ENCODE data around the gene CYP2U1. TPM values are rescaled to one million over a fixed set of nuclear protein-coding genes. Genes with fewer than 3 reads are reported as not detected.

CYP2U1 gene
- total RNA-seq, 2 donors from 2014 or later, result 0.90 to 1.3 TPM

DNA sequence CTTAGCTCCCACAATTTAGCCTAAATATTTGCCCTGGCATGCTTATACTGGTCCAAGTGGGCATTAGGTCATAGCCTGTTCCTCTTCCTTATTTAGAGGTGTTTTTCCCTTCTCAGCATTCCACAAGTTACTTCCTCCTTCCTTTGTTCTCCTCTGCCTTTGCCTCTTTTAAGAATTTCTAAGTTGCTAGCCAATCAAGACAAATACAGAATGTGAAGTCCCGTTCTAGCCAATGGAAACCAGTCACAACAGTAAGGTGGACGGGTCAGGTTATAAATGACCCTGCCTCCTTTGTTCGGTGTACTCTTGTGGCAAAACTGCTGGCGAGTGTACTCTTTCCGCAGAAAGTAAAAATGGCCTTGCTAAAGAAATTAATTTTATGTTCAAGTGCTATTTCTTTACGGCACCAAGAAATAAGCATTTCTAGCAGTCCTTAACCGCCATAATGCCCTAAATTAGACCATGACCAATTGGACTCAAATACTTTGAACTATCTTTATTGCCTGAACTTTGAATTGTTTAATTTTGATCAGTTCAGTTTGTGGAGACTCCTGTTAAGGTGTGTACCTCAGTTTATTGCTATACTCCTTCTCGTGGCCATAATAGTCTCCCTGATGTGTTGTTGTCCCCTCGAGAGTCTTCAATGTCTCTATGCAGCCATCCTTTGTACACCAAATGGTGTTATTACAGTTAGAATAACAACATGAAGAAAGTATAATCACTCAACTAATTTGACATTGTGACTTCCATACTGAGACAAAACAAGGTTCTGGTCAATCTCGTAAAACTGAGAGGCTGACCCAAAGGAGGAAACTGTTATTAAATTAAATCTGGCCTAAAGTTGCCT is 56.8 kb downstream of the CYP2U1 start:
- Mint-ChIP-seq H3K27ac (no peak overlapping the region), H3K36me3 (ENCODE audit: low read depth) (no peaks in the 10 kb centered on the region), H3K27me3 (no peaks in the 10 kb centered on the region), H3K4me3 (peak overlapping the region; percentile 92), H3K9me3 (no peaks in the 10 kb centered on the region), H3K4me1 (peaks cover 13% of the 10 kb centered on the region)
- no peak for ATAC-seq (replicated peaks)

DNA sequence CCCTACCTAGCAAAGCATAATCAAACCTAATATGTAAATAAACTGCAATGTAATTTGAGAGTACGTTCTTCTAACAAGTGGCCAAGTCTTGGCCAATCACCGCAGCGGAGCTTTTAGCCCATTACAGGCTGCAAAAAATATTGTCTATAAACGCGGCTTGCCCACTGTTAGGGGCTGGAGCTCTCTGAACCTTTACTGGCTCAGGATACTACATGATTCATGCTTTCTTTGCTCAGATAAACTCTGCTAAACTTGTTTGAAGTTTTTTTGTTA is 57.4 kb downstream of the CYP2U1 start:
- no peak for ATAC-seq (replicated peaks)
- Mint-ChIP-seq H3K4me1 (peaks cover 13% of the 10 kb centered on the region), H3K4me3 (peak overlapping the region; percentile 92), H3K27ac (no peak overlapping the region), H3K36me3 (ENCODE audit: low read depth) (no peaks in the 10 kb centered on the region), H3K9me3 (no peaks in the 10 kb centered on the region), H3K27me3 (no peaks in the 10 kb centered on the region)

DNA sequence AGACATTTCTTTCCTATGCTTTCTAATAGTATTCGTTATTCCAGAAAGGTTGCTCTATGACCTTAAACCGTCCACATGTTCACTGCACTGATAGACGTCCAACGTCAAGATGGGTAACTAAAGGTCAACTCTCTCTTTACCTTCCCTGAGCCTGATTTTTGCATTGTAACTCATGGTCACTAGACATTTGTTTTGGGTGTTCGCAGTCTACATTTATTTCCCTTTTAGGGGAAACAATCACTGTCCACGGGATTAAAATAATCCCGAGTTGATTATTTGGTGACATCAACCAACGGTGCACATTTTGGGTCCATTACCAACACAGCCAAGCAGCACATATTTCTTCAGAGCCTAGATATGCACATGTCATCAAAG is 57.8 kb downstream of the CYP2U1 start:
- H3K27me3 Mint-ChIP-seq, result no peaks in the 10 kb centered on the region
- H3K9me3 Mint-ChIP-seq, result no peaks in the 10 kb centered on the region
- H3K36me3 Mint-ChIP-seq (ENCODE audit: low read depth), result no peaks in the 10 kb centered on the region
- H3K27ac Mint-ChIP-seq, result peak overlapping the region; percentile 80
- peak; percentile 10 for ATAC-seq (replicated peaks)
- peaks cover 13% of the 10 kb centered on the region for H3K4me1 Mint-ChIP-seq
- H3K4me3 Mint-ChIP-seq, result peak overlapping the region; percentile 92

DNA sequence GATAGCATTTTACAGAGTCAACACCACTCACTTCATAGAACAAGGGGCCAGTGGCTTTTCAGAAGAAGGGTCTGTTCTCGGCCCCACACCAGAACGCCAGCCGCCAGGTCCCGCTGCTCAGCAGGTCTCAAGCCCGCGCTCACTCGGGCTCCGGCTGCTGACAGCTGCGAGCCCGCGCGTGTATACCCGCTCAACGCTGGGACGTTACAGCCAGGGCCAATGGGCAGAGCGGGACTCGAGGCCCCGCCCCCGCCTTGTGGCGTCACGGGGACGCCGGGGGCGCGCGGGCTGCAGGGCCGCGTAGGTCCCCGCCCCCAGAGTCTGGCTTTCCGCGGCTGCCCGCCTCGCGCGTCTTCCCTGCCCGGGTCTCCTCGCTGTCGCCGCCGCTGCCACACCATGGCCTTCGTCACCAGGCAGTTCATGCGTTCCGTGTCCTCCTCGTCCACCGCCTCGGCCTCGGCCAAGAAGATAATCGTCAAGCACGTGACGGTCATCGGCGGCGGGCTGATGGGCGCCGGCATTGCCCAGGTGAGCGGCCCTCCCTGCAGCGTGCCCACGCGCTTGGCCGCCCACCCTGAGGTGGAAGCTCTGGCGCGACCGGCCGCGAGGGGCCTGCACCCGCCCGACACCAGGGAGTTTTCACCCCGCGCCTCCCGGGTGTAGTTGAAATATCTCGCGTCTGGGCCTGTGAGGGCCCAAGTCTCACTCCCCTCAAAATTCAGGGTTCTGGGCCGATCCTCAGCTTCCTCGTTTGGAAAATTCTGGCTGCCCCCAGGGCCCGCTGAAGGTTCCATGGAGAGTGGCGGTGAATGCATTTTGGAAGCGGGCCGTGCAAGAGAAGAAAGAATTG is 58.4 kb downstream of the CYP2U1 start, which contains the start of gene HADH:
Gene HADH (plus strand): TSS at position 353 of the 850 bp plus-strand sequence. CDS start 44 bp downstream, at position 397.
- H3K9me3 Mint-ChIP-seq, result no peaks in the 10 kb centered on the region
- peaks cover 18% of the 10 kb centered on the region for H3K4me1 Mint-ChIP-seq
- ATAC-seq (replicated peaks), result peak; percentile 99
- H3K27me3 Mint-ChIP-seq, result no peaks in the 10 kb centered on the region
- peak within 1 kb of the TSS; percentile 92 for H3K27ac Mint-ChIP-seq
- H3K4me3 Mint-ChIP-seq, result peak within 1 kb of the TSS; percentile 92
- H3K36me3 Mint-ChIP-seq (ENCODE audit: low read depth), result no peaks in the 10 kb centered on the region

DNA sequence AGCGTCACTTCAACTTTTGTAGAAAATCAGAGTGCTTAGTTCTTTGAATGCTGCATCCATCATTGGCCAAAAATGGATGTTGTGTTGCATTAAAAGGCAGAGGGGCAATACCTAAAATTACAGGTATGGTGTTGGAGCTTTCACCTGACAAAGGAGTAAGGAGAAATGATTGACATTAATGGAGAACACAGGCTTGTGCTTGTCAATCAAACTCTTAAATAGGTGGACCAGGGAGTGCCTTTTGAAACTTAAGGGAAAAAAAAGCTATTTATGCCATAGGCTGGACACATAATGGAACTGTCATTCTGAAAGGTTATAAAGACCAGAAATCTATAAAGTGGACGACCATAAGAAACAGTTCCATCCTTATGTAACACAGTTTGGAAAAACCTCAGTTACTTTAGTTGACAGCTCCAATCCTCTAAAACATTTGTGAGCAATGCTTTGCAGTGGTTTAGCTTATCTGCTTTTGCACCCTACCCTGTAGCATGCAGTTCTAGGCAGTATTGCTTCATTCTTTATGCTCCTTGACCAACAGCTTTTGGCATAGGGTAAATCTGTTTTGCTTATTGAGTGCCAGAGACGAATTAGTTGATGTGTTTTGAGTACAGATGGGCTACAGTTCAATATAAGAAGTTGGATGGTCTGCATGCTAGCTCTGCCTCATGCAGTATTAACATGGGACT is 60.7 kb downstream of the CYP2U1 start:
- no peak for ATAC-seq (replicated peaks)
- H3K4me1 Mint-ChIP-seq, result peaks cover 26% of the 10 kb centered on the region

DNA sequence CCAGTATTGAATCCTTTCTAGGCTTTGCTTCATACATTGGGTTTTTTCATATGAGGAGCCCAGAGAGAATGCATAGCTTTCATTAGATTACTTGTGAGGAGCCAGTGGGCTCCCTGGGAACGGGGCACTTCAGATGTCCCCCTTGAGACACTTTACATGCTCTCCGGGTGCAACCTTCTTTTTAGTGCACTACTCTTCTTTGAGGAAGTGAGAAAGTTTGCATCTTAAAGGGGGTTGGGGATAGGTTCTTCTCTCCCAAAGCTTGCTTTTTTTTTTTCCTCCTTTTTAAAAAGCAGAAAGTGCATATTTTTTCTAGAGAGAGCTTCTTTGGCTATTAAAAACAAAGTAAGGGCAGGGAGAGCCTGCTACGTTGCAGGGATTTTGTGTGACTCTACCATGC is 62.6 kb downstream of the CYP2U1 start:
- peaks cover 32% of the 10 kb centered on the region for H3K4me1 Mint-ChIP-seq
- no peaks in the 10 kb centered on the region for H3K9me3 Mint-ChIP-seq
- no peaks in the 10 kb centered on the region for H3K27me3 Mint-ChIP-seq
- ATAC-seq (replicated peaks), result no peak
- H3K27ac Mint-ChIP-seq, result no peak overlapping the region
- H3K4me3 Mint-ChIP-seq, result no peak overlapping the region
- H3K36me3 Mint-ChIP-seq (ENCODE audit: low read depth), result peaks cover 23% of the 10 kb centered on the region

More for the DNA sequence above, 60.7 kb downstream of the CYP2U1 start:
- Mint-ChIP-seq H3K36me3 (ENCODE audit: low read depth) (peaks cover 10% of the 10 kb centered on the region), H3K9me3 (no peaks in the 10 kb centered on the region), H3K27me3 (no peaks in the 10 kb centered on the region), H3K27ac (no peak overlapping the region), H3K4me3 (peak overlapping the region; percentile 92)

DNA sequence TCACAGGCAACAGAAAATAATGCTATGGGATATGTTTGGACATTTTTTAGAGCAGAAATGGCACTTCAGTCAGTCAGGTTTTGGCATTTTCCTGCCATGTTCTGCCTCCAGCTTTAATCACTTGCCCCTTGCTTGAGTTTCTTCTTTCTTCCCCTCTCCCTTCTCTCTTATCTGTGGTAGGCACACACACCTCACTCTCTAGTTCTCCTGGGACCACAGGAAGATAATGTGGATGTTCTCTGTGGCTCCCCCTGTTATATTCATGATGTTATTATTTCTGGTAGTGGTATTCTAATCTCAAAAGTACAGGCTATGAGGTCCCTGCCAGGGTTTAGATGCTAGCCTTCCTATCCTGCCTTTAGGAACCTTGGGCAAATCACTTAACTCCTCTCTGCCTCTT is 63.5 kb downstream of the CYP2U1 start:
- H3K4me1 Mint-ChIP-seq, result peaks cover 32% of the 10 kb centered on the region
- H3K9me3 Mint-ChIP-seq, result no peaks in the 10 kb centered on the region
- H3K27me3 Mint-ChIP-seq, result no peaks in the 10 kb centered on the region
- ATAC-seq (replicated peaks), result no peak
- H3K36me3 Mint-ChIP-seq (ENCODE audit: low read depth), result peaks cover 24% of the 10 kb centered on the region
- no peak overlapping the region for H3K4me3 Mint-ChIP-seq
- H3K27ac Mint-ChIP-seq, result no peak overlapping the region

DNA sequence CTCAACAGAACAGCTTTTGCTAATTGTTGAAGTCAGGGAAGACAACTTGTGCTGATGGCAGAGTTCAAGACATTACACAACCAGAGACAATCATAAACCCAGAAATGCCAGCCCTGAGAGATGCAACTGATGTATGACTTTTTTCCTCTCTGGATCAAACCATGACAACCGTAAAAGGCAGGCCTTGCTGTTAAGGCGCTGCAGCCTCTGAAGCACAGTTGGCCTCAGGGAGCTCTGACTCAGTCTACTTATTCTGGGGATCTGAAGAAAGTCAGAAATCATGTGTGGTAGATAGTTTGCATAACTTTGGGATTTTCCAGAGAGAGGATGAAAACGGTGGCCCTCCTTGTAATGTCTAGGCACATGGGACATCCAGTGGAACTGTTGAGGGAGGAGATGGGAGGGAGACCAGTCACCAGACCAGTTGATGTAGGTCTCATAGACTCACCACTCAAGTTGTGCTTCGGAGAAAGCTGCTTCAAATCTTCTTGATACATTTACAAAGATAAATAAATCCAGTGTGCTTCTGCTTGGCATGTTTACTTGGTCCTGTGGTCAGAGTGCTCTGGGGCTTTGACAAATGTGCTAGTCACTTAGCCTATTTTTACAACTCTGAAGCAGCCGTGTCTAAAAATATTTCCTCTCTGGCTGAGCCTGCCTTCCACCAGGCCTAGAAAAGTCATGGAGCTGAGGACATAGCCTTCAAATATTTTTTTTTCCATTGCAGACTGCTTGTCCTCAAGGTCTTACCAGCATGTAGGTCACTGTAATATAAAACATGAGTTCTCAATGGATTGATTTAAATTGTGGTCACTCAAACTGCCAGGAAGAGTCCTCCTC is 65.8 kb downstream of the CYP2U1 start:
- no peak overlapping the region for H3K4me3 Mint-ChIP-seq
- H3K27me3 Mint-ChIP-seq, result no peaks in the 10 kb centered on the region
- no peak overlapping the region for H3K27ac Mint-ChIP-seq
- peaks cover 28% of the 10 kb centered on the region for H3K4me1 Mint-ChIP-seq
- ATAC-seq (replicated peaks), result no peak
- H3K9me3 Mint-ChIP-seq, result no peaks in the 10 kb centered on the region
- peaks cover 24% of the 10 kb centered on the region for H3K36me3 Mint-ChIP-seq (ENCODE audit: low read depth)

DNA sequence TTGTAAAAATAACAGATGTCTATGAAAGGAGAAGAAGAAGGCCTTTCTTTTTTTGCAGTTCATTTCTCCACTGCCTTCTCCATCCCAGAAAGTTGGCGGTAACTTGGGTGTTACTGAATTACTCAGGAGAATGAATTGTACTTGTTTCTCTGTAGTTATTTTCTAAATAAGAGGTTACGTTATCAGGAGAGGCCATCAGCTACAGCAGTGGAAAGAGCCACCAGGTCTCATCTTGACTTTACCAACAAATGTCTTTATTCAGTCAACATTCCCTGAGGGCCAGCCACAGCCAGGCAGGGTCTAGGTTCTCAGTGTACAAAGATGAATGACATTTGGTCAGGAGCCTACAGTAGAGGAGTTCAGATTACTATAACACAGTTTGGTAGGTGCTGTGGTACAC is 66.4 kb downstream of the CYP2U1 start:
- Mint-ChIP-seq H3K4me3 (no peak overlapping the region), H3K27me3 (no peaks in the 10 kb centered on the region), H3K36me3 (ENCODE audit: low read depth) (peaks cover 24% of the 10 kb centered on the region), H3K27ac (no peak overlapping the region), H3K4me1 (peaks cover 24% of the 10 kb centered on the region), H3K9me3 (no peaks in the 10 kb centered on the region)
- ATAC-seq (replicated peaks), result no peak

DNA sequence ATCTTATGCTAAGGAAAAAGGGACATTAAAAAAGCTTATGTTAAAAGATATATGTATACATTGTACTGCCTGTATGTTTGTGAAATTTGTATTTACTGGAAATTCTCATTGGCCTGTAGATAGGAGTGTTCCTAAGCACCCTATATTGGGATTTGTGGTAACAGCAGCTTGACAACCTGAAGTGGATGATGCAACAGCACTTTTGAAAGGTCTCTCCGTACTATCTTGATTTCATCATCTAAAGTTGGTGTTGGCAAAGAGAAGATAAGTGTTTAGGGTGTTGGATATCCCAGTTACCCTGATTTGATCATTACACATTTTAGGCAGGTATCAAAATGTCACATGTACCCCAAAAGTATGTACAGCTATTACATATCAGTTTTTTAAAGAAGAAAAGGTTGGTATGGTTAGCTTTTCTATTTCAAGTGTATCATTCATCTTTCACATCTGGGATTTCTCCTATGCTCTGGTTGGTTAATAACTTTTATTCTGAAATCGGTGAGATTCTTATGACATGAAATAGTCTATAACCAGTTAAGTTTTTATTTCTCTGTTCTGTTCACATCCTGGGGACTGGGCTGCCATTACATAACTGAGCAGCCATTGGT is 68.7 kb downstream of the CYP2U1 start:
- no peaks in the 10 kb centered on the region for H3K9me3 Mint-ChIP-seq
- peaks cover 20% of the 10 kb centered on the region for H3K4me1 Mint-ChIP-seq
- ATAC-seq (replicated peaks), result no peak
- peaks cover 24% of the 10 kb centered on the region for H3K36me3 Mint-ChIP-seq (ENCODE audit: low read depth)
- H3K4me3 Mint-ChIP-seq, result no peak overlapping the region
- H3K27ac Mint-ChIP-seq, result peak overlapping the region; percentile 1
- no peaks in the 10 kb centered on the region for H3K27me3 Mint-ChIP-seq

DNA sequence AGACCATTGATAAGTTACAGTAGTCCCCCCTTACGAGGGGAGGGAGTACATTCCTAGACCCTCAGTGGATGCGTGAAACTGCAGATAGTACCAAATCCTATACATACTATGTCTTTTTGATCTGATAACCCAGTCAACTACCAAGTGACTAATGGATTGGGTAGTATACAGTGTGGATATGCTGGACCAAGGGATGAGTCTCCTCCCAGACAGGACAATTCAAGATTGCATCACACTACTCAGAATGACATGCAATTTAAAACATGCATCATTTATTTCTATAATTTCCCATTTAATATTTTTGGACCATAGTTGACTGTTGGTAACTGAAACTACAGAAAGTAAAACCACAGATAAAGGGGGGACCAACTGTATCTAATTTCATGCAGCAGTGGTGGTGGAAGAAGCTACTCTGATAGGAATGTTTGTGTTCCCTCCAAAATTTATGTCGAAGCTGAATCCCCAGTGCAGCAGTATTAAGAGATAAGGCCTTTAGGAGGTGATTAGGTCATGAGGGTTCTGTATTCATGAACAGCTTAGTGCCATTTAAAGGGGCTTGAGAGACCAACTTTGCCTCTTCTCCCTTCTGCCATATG is 70.3 kb downstream of the CYP2U1 start:
- Mint-ChIP-seq H3K9me3 (no peaks in the 10 kb centered on the region), H3K4me1 (peaks cover 22% of the 10 kb centered on the region), H3K27ac (no peak overlapping the region), H3K27me3 (no peaks in the 10 kb centered on the region), H3K4me3 (no peak overlapping the region), H3K36me3 (ENCODE audit: low read depth) (peaks cover 14% of the 10 kb centered on the region)
- ATAC-seq (replicated peaks), result no peak

All from activated T-helper 17 cell treated with anti-CD3 and anti-CD28 coated beads, Interleukin-2, amount 50 U/mL, for 72 hours (primary cell).